Nephron (organoid): ENCODE data around the gene EHD4.

Experiments used
- H3K27ac Mint-ChIP-seq, 3 experiments: 2 replicates each; pipeline ENCODE4 v1.8.0; 2020; ENCODE audit warnings: mixed read lengths in 3 of 3, mild to moderate bottlenecking in 2 of 3, moderate library complexity in 1 of 3
- H3K27me3 Mint-ChIP-seq: 2 replicates; pipeline ENCODE4 v1.8.0; 2021; ENCODE audit warnings: low read depth, mild to moderate bottlenecking, moderate library complexity, mixed read lengths
- H3K36me3 Mint-ChIP-seq: 2 replicates; pipeline ENCODE4 v1.8.0; 2020; ENCODE audit warnings: low read depth, mixed read lengths
- H3K4me1 Mint-ChIP-seq: 2 replicates; pipeline ENCODE4 v1.8.0; 2020; ENCODE audit warnings: mixed read lengths
- H3K4me3 Mint-ChIP-seq, 3 experiments: 2 replicates each; pipeline ENCODE4 v1.8.0; 2020; ENCODE audit warnings: mild to moderate bottlenecking in 3 of 3, mixed read lengths in 3 of 3, moderate library complexity in 2 of 3
- H3K9me3 Mint-ChIP-seq: 2 replicates; pipeline ENCODE4 v1.8.0; 2020; ENCODE audit warnings: mixed read lengths
- TF ChIP-seq, protein P1 (sequence below), 3 experiments: fragments of 200-600 bp; sonication (generic); IDR thresholded peaks; one replicate each; pipeline ENCODE4 v1.5.0; 2021; ENCODE audit warnings: antibody characterized with exemption in 3 of 3; ENCODE audit not compliant: unreplicated experiment in 3 of 3

EHD4 gene

GRCh38 chr15:41984622-41985021, 12.3 kb upstream of the EHD4 start:
- Mint-ChIP-seq H3K27me3 (peaks cover 21% of the 10 kb centered on the region), H3K36me3 (no peaks in the 10 kb centered on the region), H3K4me3 (no peak overlapping the region), H3K9me3 (no peaks in the 10 kb centered on the region), H3K4me1 (peaks cover 22% of the 10 kb centered on the region), H3K27ac (peak overlapping the region in 1 of 3 experiments; percentile 24)
- TF ChIP-seq, protein P1, sequence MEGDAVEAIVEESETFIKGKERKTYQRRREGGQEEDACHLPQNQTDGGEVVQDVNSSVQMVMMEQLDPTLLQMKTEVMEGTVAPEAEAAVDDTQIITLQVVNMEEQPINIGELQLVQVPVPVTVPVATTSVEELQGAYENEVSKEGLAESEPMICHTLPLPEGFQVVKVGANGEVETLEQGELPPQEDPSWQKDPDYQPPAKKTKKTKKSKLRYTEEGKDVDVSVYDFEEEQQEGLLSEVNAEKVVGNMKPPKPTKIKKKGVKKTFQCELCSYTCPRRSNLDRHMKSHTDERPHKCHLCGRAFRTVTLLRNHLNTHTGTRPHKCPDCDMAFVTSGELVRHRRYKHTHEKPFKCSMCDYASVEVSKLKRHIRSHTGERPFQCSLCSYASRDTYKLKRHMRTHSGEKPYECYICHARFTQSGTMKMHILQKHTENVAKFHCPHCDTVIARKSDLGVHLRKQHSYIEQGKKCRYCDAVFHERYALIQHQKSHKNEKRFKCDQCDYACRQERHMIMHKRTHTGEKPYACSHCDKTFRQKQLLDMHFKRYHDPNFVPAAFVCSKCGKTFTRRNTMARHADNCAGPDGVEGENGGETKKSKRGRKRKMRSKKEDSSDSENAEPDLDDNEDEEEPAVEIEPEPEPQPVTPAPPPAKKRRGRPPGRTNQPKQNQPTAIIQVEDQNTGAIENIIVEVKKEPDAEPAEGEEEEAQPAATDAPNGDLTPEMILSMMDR (IDR thresholded peaks at IDR 0.05; ENCODE audit: unreplicated experiment in 3 of 3): no peak

- Mint-ChIP-seq H3K4me1 (peaks cover 22% of the 10 kb centered on the region), H3K4me3 (no peak overlapping the region), H3K27ac (peak overlapping the region in 1 of 3 experiments; percentile 24), H3K9me3 (no peaks in the 10 kb centered on the region), H3K36me3 (no peaks in the 10 kb centered on the region), H3K27me3 (peaks cover 19% of the 10 kb centered on the region)
- TF ChIP-seq, protein P1 (IDR thresholded peaks at IDR 0.05; ENCODE audit: unreplicated experiment in 3 of 3): no peak
Observed at GRCh38 chr15:41983621-41984571, 11.5 kb upstream of the EHD4 start.

DNA sequence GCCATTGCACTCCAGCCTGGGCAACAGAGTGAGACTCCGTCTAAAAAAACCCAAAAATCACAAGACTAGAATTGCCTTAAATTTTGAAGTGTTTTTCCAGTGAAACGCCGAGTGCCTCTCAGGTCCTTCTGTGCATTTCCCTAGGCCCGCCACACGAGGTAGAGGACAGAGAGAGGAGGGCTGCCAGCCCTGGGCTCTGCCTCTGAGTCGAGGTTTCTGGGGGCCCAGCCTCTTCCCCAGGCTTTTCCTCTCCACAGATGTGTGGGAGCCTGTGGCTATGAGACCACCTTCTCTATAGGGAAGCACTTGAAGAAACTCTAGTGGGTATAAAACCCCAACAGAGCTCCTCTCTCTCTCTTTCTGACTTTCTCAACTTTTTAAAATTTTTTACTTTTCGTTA, 10.9 kb upstream of the EHD4 start:
- H3K27ac Mint-ChIP-seq: no peak overlapping the region
- no peaks in the 10 kb centered on the region for H3K9me3 Mint-ChIP-seq
- H3K27me3 Mint-ChIP-seq: peaks cover 14% of the 10 kb centered on the region
- peaks cover 22% of the 10 kb centered on the region for H3K4me1 Mint-ChIP-seq
- TF ChIP-seq, protein P1 (IDR thresholded peaks at IDR 0.05; ENCODE audit: unreplicated experiment in 3 of 3): no peak
- no peaks in the 10 kb centered on the region for H3K36me3 Mint-ChIP-seq
- no peak overlapping the region for H3K4me3 Mint-ChIP-seq

DNA sequence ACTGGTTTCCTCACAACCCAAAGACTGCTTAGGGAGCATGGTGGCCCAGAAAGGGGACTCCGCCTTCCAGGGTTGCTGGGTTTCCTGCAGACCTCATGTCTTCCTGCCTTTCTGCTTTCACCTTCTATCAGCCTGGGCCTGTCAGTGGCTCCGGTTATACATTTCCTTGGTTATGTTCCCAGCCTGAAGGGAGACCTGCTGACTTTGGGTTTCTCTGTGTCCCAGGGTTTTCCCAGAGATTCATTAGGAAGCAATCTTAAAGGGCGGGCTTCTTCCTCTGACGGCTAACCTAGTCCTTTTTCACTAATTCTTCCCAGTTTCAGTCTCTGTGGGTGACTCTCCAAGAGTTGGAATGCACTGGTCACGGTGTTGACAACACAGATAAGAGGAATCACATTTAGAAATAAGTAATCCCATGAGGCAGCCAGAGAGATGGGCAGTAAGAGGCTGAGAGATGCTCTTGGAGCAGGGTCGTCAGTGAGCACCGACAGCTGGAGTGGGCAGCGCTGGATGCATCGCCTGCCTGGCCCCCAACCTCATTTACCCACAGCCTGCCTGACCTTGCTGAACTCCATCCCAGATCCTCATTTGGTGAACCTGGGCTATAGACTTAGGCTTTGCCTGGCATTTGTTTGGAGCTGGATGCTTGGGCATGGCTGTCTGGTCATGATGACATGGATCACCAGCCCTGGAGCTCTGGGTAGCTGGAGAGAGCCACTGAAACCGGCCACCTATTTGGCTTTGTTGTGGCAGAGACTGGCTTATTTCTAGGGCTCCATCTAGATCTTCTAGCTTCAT, 10.0 kb upstream of the EHD4 start:
- H3K27me3 Mint-ChIP-seq: peaks cover 12% of the 10 kb centered on the region
- H3K4me3 Mint-ChIP-seq: no peak overlapping the region
- TF ChIP-seq, protein P1 (IDR thresholded peaks at IDR 0.05; ENCODE audit: unreplicated experiment in 3 of 3): no peak
- peaks cover 22% of the 10 kb centered on the region for H3K4me1 Mint-ChIP-seq
- H3K27ac Mint-ChIP-seq: peak overlapping the region in 1 of 3 experiments; percentile 39
- H3K36me3 Mint-ChIP-seq: no peaks in the 10 kb centered on the region
- no peaks in the 10 kb centered on the region for H3K9me3 Mint-ChIP-seq

- H3K9me3 Mint-ChIP-seq: no peaks in the 10 kb centered on the region
- peak overlapping the region in 2 of 3 experiments; percentile 21 to 89 for H3K27ac Mint-ChIP-seq
- H3K27me3 Mint-ChIP-seq: peaks cover 8% of the 10 kb centered on the region
- TF ChIP-seq, protein P1 (IDR thresholded peaks at IDR 0.05; ENCODE audit: unreplicated experiment in 3 of 3): no peak
- H3K4me1 Mint-ChIP-seq: peaks cover 22% of the 10 kb centered on the region
- H3K4me3 Mint-ChIP-seq: no peak overlapping the region
- no peaks in the 10 kb centered on the region for H3K36me3 Mint-ChIP-seq
Observed at GRCh38 chr15:41981371-41982132, 9.2 kb upstream of the EHD4 start.
